IMR-90 (cell line): ENCODE results near the gene WDR6. TPM values are rescaled to one million over a fixed set of nuclear protein-coding genes. Genes with fewer than 3 reads are reported as not detected.

Source experiments
- ATAC-seq: fragments of 200-7000 bp; cut with Tn5 transposase; 2 replicates; pipeline ENCODE4 v1.9.1; 2020; ENCODE audit warnings: low read depth, mild to moderate bottlenecking, moderate library complexity
- BruUV-seq: library from RNA; stranded (reverse); fragments of 400-500 nt; replicated peaks from 2 replicates; lab custom pipeline; 2021; lab: Mats Ljungman, UMichigan
- CTCF ChIA-PET: fragments of 300-600 bp; formaldehyde crosslinking; extraction: SDS; loops from one replicate; lab custom pipeline; 2021; ENCODE audit warnings: antibody characterized with exemption; lab: Yijun Ruan, JAX
- POLR2A ChIA-PET: fragments of 300-600 bp; sonication (Branson Sonifier 250); formaldehyde crosslinking; loops from one replicate; lab custom pipeline; 2022; ENCODE audit warnings: antibody characterized with exemption; ENCODE audit not compliant: unreplicated experiment; lab: Charles Lee
- DNase-seq: peaks from one replicate; pipeline ENCODE4 v3.0.0; 2013
- H2AFZ ChIP-seq: replicated peaks from 2 replicates; pipeline ENCODE3; 2013; ENCODE audit warnings: low read length, mild to moderate bottlenecking; ENCODE audit not compliant: poor library complexity
- H2AK5ac ChIP-seq: 2 replicates; pipeline ENCODE4 v1.6.1; 2013; ENCODE audit warnings: low read depth, low read length, inconsistent platforms
- H2AK9ac ChIP-seq: replicated peaks from 2 replicates; pipeline ENCODE3; 2013; ENCODE audit warnings: mild to moderate bottlenecking, low read depth, low read length, moderate library complexity; ENCODE audit not compliant: poor library complexity
- H2BK120ac ChIP-seq: 2 replicates; pipeline ENCODE4 v1.6.1; 2013; ENCODE audit warnings: low read depth, low read length, inconsistent platforms
- H2BK15ac ChIP-seq: 3 replicates; pipeline ENCODE4 v1.6.1; 2013; ENCODE audit warnings: low read depth, low read length, inconsistent platforms
- H2BK20ac ChIP-seq: 2 replicates; pipeline ENCODE4 v1.6.1; 2013; ENCODE audit warnings: low read depth, mild to moderate bottlenecking, inconsistent platforms, low read length, moderate library complexity
- H2BK5ac ChIP-seq: 2 replicates; pipeline ENCODE4 v1.6.1; 2013; ENCODE audit warnings: mild to moderate bottlenecking, low read depth, low read length, inconsistent platforms; ENCODE audit not compliant: poor library complexity, severe bottlenecking
- H3K14ac ChIP-seq: replicated peaks from 2 replicates; pipeline ENCODE4 v1.6.1; 2013; ENCODE audit warnings: low read depth, low read length, inconsistent platforms
- H3K18ac ChIP-seq: 2 replicates; pipeline ENCODE4 v1.6.1; 2013; ENCODE audit warnings: low read depth, low read length, control low read depth
- H3K23ac ChIP-seq: 2 replicates; pipeline ENCODE4 v1.6.1; 2013; ENCODE audit warnings: low read depth, low read length, inconsistent platforms
- H3K27ac ChIP-seq: 2 replicates; pipeline ENCODE4 v1.5.1; 2013; ENCODE audit warnings: mild to moderate bottlenecking, control low read depth, low read length; ENCODE audit not compliant: insufficient read depth
- H3K27me3 ChIP-seq: 2 replicates; pipeline ENCODE4 v1.6.1; 2013; ENCODE audit warnings: low read length; ENCODE audit not compliant: control insufficient read depth, insufficient read depth
- H3K36me3 ChIP-seq: 2 replicates; pipeline ENCODE4 v1.6.1; 2013; ENCODE audit warnings: low read length, mixed read lengths; ENCODE audit not compliant: control insufficient read depth, insufficient read depth
- H3K4ac ChIP-seq: 2 replicates; pipeline ENCODE4 v1.6.1; 2013; ENCODE audit warnings: low read depth, low read length, inconsistent platforms
- H3K4me1 ChIP-seq: 2 replicates; pipeline ENCODE4 v1.6.1; 2013; ENCODE audit warnings: low read length, mixed read lengths; ENCODE audit not compliant: control insufficient read depth, insufficient read depth
- H3K4me2 ChIP-seq: 2 replicates; pipeline ENCODE4 v1.6.1; 2013; ENCODE audit warnings: low read depth, mild to moderate bottlenecking, control low read depth, low read length, moderate library complexity
- H3K4me3 ChIP-seq: 2 replicates; pipeline ENCODE4 v1.5.1; 2013; ENCODE audit warnings: low read depth, mild to moderate bottlenecking, control low read depth, low read length, moderate library complexity; ENCODE audit not compliant: insufficient read depth
- H3K56ac ChIP-seq: 2 replicates; pipeline ENCODE4 v1.6.1; 2013; ENCODE audit warnings: low read length, inconsistent platforms; ENCODE audit not compliant: insufficient read depth; ENCODE audit errors: extremely low read depth
- H3K79me1 ChIP-seq, 2 experiments: 2 replicates each; pipeline ENCODE4 v1.6.1; 2013; ENCODE audit warnings: low read length in 2 of 2, inconsistent platforms in 1 of 2, low read depth in 1 of 2
- H3K9ac ChIP-seq: 2 replicates; pipeline ENCODE4 v1.6.1; 2013; ENCODE audit warnings: low read depth, low read length, control low read depth
- H3K9me1 ChIP-seq: 2 replicates; pipeline ENCODE4 v1.6.1; 2013; ENCODE audit warnings: low read length, inconsistent platforms; ENCODE audit not compliant: insufficient read depth
- H3K9me3 ChIP-seq: 2 replicates; pipeline ENCODE4 v1.6.1; 2013; ENCODE audit warnings: low read length; ENCODE audit not compliant: control insufficient read depth, insufficient read depth
- H4K20me1 ChIP-seq: 2 replicates; pipeline ENCODE4 v1.6.1; 2013; ENCODE audit warnings: low read length, inconsistent platforms; ENCODE audit not compliant: insufficient read depth
- H4K5ac ChIP-seq: 2 replicates; pipeline ENCODE4 v1.6.1; 2013; ENCODE audit warnings: mild to moderate bottlenecking, low read depth, low read length, control low read depth
- H4K8ac ChIP-seq, 2 experiments: 2 replicates each; pipeline ENCODE4 v1.6.1; 2013; ENCODE audit warnings: low read depth in 2 of 2, low read length in 2 of 2, control low read depth in 1 of 2, inconsistent platforms in 1 of 2
- H4K91ac ChIP-seq: 2 replicates; pipeline ENCODE4 v1.6.1; 2013; ENCODE audit warnings: low read depth, low read length, inconsistent platforms; ENCODE audit not compliant: insufficient read depth
- BHLHE40 ChIP-seq: fragments of 150-350 bp; IDR thresholded peaks from 2 replicates; pipeline ENCODE4 v1.6.1; 2016; ENCODE audit warnings: mild to moderate bottlenecking, low read depth, low read length
- ELK1 ChIP-seq: fragments of 150-350 bp; IDR thresholded peaks from 2 replicates; pipeline ENCODE4 v1.6.1; 2016; ENCODE audit warnings: low read depth, mild to moderate bottlenecking, low read length, moderate library complexity, borderline replicate concordance
- SMC3 ChIP-seq: fragments of 150-350 bp; IDR thresholded peaks from 2 replicates; pipeline ENCODE4 v1.6.1; 2016; ENCODE audit warnings: low read depth, mild to moderate bottlenecking, antibody characterized with exemption, low read length, moderate library complexity
- whole genome bisulfite sequencing, 2 experiments: methylation state at CpG; one replicate each; pipeline versions ENCODE4 v1.1.5 to v1.1.7; 2013; ENCODE audit warnings: missing lambda C conversion rate in 2 of 2; ENCODE audit not compliant: insufficient read length in 1 of 2; ENCODE audit errors: extremely low coverage in 2 of 2; 5-methylcytosine and 5-hydroxymethylcytosine counted together
- dilution Hi-C: fragments of 300-500 bp; cut with HindIII; formaldehyde crosslinking; loops from one replicate; pipeline ENCODE4 v1.14.3; 2018; ENCODE audit warnings: low sequenced_read_pairs; ENCODE audit not compliant: unreplicated experiment
- in situ Hi-C: fragments of 300-500 bp; cut with MboI; formaldehyde crosslinking; loops from 3 replicates; pipeline ENCODE4 v1.14.3; 2019; ENCODE audit warnings: low sequenced_read_pairs, inconsistent platforms, mixed read lengths
- intact Hi-C: fragments of 100-400 bp; cut with micrococcal nuclease; formaldehyde crosslinking; loops from 2 replicates; pipeline ENCODE4 v1.10.0; 2022
- polyA plus RNA-seq, 3 experiments: library from polyadenylated mRNA; depleted of rRNA; stranded (reverse); fragments of >200 nt; gene quantifications; 2 replicates each; pipeline ENCODE4 v1.2.3, GENCODE V29; 2012; ENCODE audit warnings: low replicate concordance in 1 of 3
- total RNA-seq: library from RNA; depleted of rRNA; stranded (reverse); fragments of >200 nt; gene quantifications from 2 replicates; pipeline ENCODE4 v1.2.3, GENCODE V29; 2012

Gene WDR6
- total and polyA plus RNA-seq, 2 of the 4 experiments (the other 2 are of a cell fraction): 60.9 to 160 TPM

- Histone ChIP-seq H4K5ac (no peak overlapping the region), H3K36me3 (peaks cover 6% of the 10 kb centered on the region; the same call in 1 of the 2 replicates), H3K4me1 (no peaks in the 10 kb centered on the region), H2BK20ac (no peak overlapping the region), H2BK15ac (no peak overlapping the region), H3K27me3 (no peaks in the 10 kb centered on the region), H3K9me3 (no peaks in the 10 kb centered on the region), H3K4me3 (no peak overlapping the region), H3K9me1 (no peaks in the 10 kb centered on the region), H3K79me1 (peaks cover 35 to 56% of the 10 kb centered on the region in 2 experiments), H3K23ac (no peak overlapping the region), H3K4me2 (no peak overlapping the region), H2AK5ac (no peak overlapping the region), H3K4ac (no peak overlapping the region), H2BK120ac (no peak overlapping the region), H3K27ac (no peak overlapping the region), H3K18ac (no peak overlapping the region), H2AFZ (no peak overlapping the region), H2AK9ac (no peak overlapping the region), H4K8ac (no peak overlapping the region), H3K56ac (no peak overlapping the region), H3K9ac (no peak overlapping the region), H4K91ac (no peak overlapping the region), H2BK5ac (no peak overlapping the region), H4K20me1 (no peaks in the 10 kb centered on the region; the same call in 1 of the 2 replicates), H3K14ac (no peak overlapping the region)
- intact Hi-C loops (no loop called here), dilution Hi-C loops (no loop called here), in situ Hi-C loops (no loop called here)
- ChIA-PET CTCF (no interaction called here), POLR2A (no interaction called here)
- WGBS, 2 experiments: 83% methylated on average over 1 of the region's 8 CpGs; no CpG with 5 or more reads in 1 of the 2 experiments
- no peak for ATAC-seq
- no TSS peak for BruUV-seq
- DNase-seq: no peak
- TF ChIP-seq ELK1 (no peak), BHLHE40 (no peak), SMC3 (no peak)
Measured at GRCh38 chr3:48997102-48997635, 10.0 kb upstream of the WDR6 start.
